ENCODE results near the gene STARD3. TPM values are rescaled to one million over a fixed set of nuclear protein-coding genes. Genes with fewer than 3 reads are reported as not detected.
A peak's percentile ranks its signal among the peaks of the same experiment; 100 is the strongest.

STARD3 gene
- total and polyA plus RNA-seq, 4 experiments from 2014 or later: 42.2 to 110 (median 73.8) TPM

- Histone ChIP-seq H3K36me3 (ENCODE audit: insufficient read depth, low read length) (no peaks in the 10 kb centered on the region), H3K4me1 (ENCODE audit: insufficient read depth, low read length) (peaks cover 6% of the 10 kb centered on the region), H3K9me3 (ENCODE audit: control insufficient read depth in 1 of 2, low read length in 2 of 2) (no peaks in the 10 kb centered on the region), H3K27ac (ENCODE audit: low read depth, low read length) (no peak overlapping the region), H3K4me3 (ENCODE audit: low read length in 2 of 2) (no peak overlapping the region), H3K27me3 (ENCODE audit: insufficient read depth, low read length) (peaks cover 3% of the 10 kb centered on the region)
- ChIA-PET CTCF (ENCODE audit: partially characterized antibody) (no interaction called here), POLR2A (ENCODE audit: partially characterized antibody) (interaction anchor here (0.7 kb wide), 2 partner anchors 13 to 28 kb away, joined by 3 read pairs; partner anchors contain the start of gene MIEN1)
- Mint-ChIP-seq H3K9me3 (no peaks in the 10 kb centered on the region), H3K27ac (no peak overlapping the region), H3K36me3 (no peaks in the 10 kb centered on the region), H3K4me1 (peaks cover 7 to 37% (median 13%) of the 10 kb centered on the region in 4 donors), H3K4me3 (no peak overlapping the region), H3K27me3 (peaks cover 25 to 31% of the 10 kb centered on the region in 2 donors)
- intact Hi-C loops (cut with micrococcal nuclease): no loop called here
- DNase-seq: no peak
Observed at GRCh38 chr17:39701784-39702422, 65.0 kb downstream of the STARD3 start.

- ChIA-PET POLR2A (ENCODE audit: partially characterized antibody) (interaction anchor here (1.0 kb wide), 1 partner anchor 15 kb away, joined by 5 read pairs; the partner anchor contains the start of gene PGAP3), CTCF (ENCODE audit: partially characterized antibody) (no interaction called here)
- H3K4me1 Mint-ChIP-seq: peaks cover 13 to 43% (median 24%) of the 10 kb centered on the region in 4 donors
- H3K9me3 Mint-ChIP-seq: no peaks in the 10 kb centered on the region
- intact Hi-C loops (cut with micrococcal nuclease): no loop called here
- H3K27ac ChIP-seq (ENCODE audit: low read depth, low read length): no peak overlapping the region
- H3K36me3 Mint-ChIP-seq: no peaks in the 10 kb centered on the region
- H3K4me3 ChIP-seq (ENCODE audit: low read length in 2 of 2): no peak overlapping the region
- peaks cover 19 to 28% of the 10 kb centered on the region in 2 donors for H3K27me3 Mint-ChIP-seq
- no peaks in the 10 kb centered on the region for H3K9me3 ChIP-seq (ENCODE audit: control insufficient read depth in 1 of 2, low read length in 2 of 2)
- no peak overlapping the region for H3K27ac Mint-ChIP-seq
- no peaks in the 10 kb centered on the region for H3K36me3 ChIP-seq (ENCODE audit: insufficient read depth, low read length)
- H3K4me3 Mint-ChIP-seq: peak overlapping the region in 1 of 8 donors; percentile 39
- DNase-seq: no peak
- peaks cover 3% of the 10 kb centered on the region for H3K27me3 ChIP-seq (ENCODE audit: insufficient read depth, low read length)
- peaks cover 19% of the 10 kb centered on the region for H3K4me1 ChIP-seq (ENCODE audit: insufficient read depth, low read length)
Observed at GRCh38 chr17:39702901-39703893, 66.3 kb downstream of the STARD3 start.

- no peaks in the 10 kb centered on the region for H3K36me3 ChIP-seq (ENCODE audit: insufficient read depth, low read length)
- CTCF ChIA-PET (ENCODE audit: partially characterized antibody): no interaction called here
- Mint-ChIP-seq H3K36me3 (no peaks in the 10 kb centered on the region), H3K27me3 (peaks cover 18 to 26% of the 10 kb centered on the region in 2 donors), H3K27ac (no peak overlapping the region), H3K4me1 (peaks cover 13 to 41% (median 27%) of the 10 kb centered on the region in 4 donors), H3K9me3 (no peaks in the 10 kb centered on the region), H3K4me3 (no peak overlapping the region)
- H3K9me3 ChIP-seq (ENCODE audit: control insufficient read depth in 1 of 2, low read length in 2 of 2): no peaks in the 10 kb centered on the region
- H3K4me3 ChIP-seq (ENCODE audit: low read length in 2 of 2): no peak overlapping the region
- H3K27ac ChIP-seq (ENCODE audit: low read depth, low read length): no peak overlapping the region
- no peaks in the 10 kb centered on the region for H3K27me3 ChIP-seq (ENCODE audit: insufficient read depth, low read length)
- intact Hi-C loops (cut with micrococcal nuclease): no loop called here
- H3K4me1 ChIP-seq (ENCODE audit: insufficient read depth, low read length): peaks cover 20% of the 10 kb centered on the region
- POLR2A ChIA-PET (ENCODE audit: partially characterized antibody): interaction anchor here (1.0 kb wide), 1 partner anchor 16 kb away, joined by 5 read pairs; the partner anchor contains the start of gene PGAP3
- no peak for DNase-seq
Observed at GRCh38 chr17:39703913-39704312, 67.0 kb downstream of the STARD3 start.

GRCh38 chr17:39704821-39705551 lies 68.0 kb downstream of the STARD3 start:
- Mint-ChIP-seq H3K27ac (no peak overlapping the region), H3K36me3 (no peaks in the 10 kb centered on the region), H3K4me3 (no peak overlapping the region), H3K27me3 (peaks cover 12 to 17% of the 10 kb centered on the region in 2 donors), H3K9me3 (no peaks in the 10 kb centered on the region), H3K4me1 (peaks cover 10 to 35% (median 24%) of the 10 kb centered on the region in 4 donors)
- Histone ChIP-seq H3K9me3 (ENCODE audit: control insufficient read depth in 1 of 2, low read length in 2 of 2) (no peaks in the 10 kb centered on the region), H3K36me3 (ENCODE audit: insufficient read depth, low read length) (no peaks in the 10 kb centered on the region), H3K4me3 (ENCODE audit: low read length in 2 of 2) (no peak overlapping the region), H3K27me3 (ENCODE audit: insufficient read depth, low read length) (no peaks in the 10 kb centered on the region), H3K4me1 (ENCODE audit: insufficient read depth, low read length) (peaks cover 20% of the 10 kb centered on the region), H3K27ac (ENCODE audit: low read depth, low read length) (no peak overlapping the region)
- POLR2A ChIA-PET (ENCODE audit: partially characterized antibody): interaction anchor here (1.0 to 1.2 kb wide), 2 partner anchors 25 to 48 kb away, joined by 3 read pairs; no protein-coding TSS in a partner anchor
- intact Hi-C loops (cut with micrococcal nuclease): no loop called here
- CTCF ChIA-PET (ENCODE audit: partially characterized antibody): interaction anchor here (0.6 to 1.0 kb wide), 2 partner anchors 25 to 48 kb away, joined by 3 read pairs; partner anchors contain the start of gene MIEN1
- DNase-seq: no peak

GRCh38 chr17:39705786-39706348 lies 68.9 kb downstream of the STARD3 start:
- no peak for DNase-seq
- Histone ChIP-seq H3K4me1 (ENCODE audit: insufficient read depth, low read length) (peaks cover 20% of the 10 kb centered on the region), H3K36me3 (ENCODE audit: insufficient read depth, low read length) (no peaks in the 10 kb centered on the region), H3K27ac (ENCODE audit: low read depth, low read length) (no peak overlapping the region), H3K27me3 (ENCODE audit: insufficient read depth, low read length) (no peaks in the 10 kb centered on the region), H3K9me3 (ENCODE audit: control insufficient read depth in 1 of 2, low read length in 2 of 2) (no peaks in the 10 kb centered on the region), H3K4me3 (ENCODE audit: low read length in 2 of 2) (no peak overlapping the region)
- H3K27ac Mint-ChIP-seq: peak overlapping the region in 1 of 7 donors; percentile 70
- H3K4me1 Mint-ChIP-seq: peaks cover 10 to 35% (median 22%) of the 10 kb centered on the region in 4 donors
- H3K4me3 Mint-ChIP-seq: no peak overlapping the region
- H3K36me3 Mint-ChIP-seq: no peaks in the 10 kb centered on the region
- intact Hi-C loops (cut with micrococcal nuclease): no loop called here
- ChIA-PET POLR2A (ENCODE audit: partially characterized antibody) (interaction anchor here (1.2 to 1.9 kb wide), 2 partner anchors 24 to 47 kb away, joined by 3 to 10 read pairs; partner anchors contain the start of gene MIEN1), CTCF (ENCODE audit: partially characterized antibody) (interaction anchor here (1.0 kb wide), 1 partner anchor 24 kb away, joined by 3 read pairs; the partner anchor contains the start of gene MIEN1)
- H3K9me3 Mint-ChIP-seq: no peaks in the 10 kb centered on the region
- peaks cover 8 to 13% of the 10 kb centered on the region in 2 donors for H3K27me3 Mint-ChIP-seq

GRCh38 chr17:39706383-39706782 lies 69.4 kb downstream of the STARD3 start:
- Mint-ChIP-seq H3K9me3 (no peaks in the 10 kb centered on the region), H3K4me1 (peaks cover 8 to 35% (median 19%) of the 10 kb centered on the region in 4 donors), H3K27ac (peak overlapping the region in 1 of 7 donors; percentile 12), H3K36me3 (no peaks in the 10 kb centered on the region), H3K27me3 (peaks cover 3 to 8% of the 10 kb centered on the region in 2 donors), H3K4me3 (peak overlapping the region in 1 of 8 donors; percentile 30)
- Histone ChIP-seq H3K27ac (ENCODE audit: low read depth, low read length) (no peak overlapping the region), H3K27me3 (ENCODE audit: insufficient read depth, low read length) (no peaks in the 10 kb centered on the region), H3K36me3 (ENCODE audit: insufficient read depth, low read length) (no peaks in the 10 kb centered on the region), H3K4me3 (ENCODE audit: low read length in 2 of 2) (no peak overlapping the region), H3K4me1 (ENCODE audit: insufficient read depth, low read length) (peaks cover 20% of the 10 kb centered on the region), H3K9me3 (ENCODE audit: control insufficient read depth in 1 of 2, low read length in 2 of 2) (no peaks in the 10 kb centered on the region)
- no peak for DNase-seq
- ChIA-PET POLR2A (ENCODE audit: partially characterized antibody) (interaction anchor here (1.2 to 1.9 kb wide), 2 partner anchors 24 to 47 kb away, joined by 3 to 10 read pairs; partner anchors contain the start of gene MIEN1), CTCF (ENCODE audit: partially characterized antibody) (interaction anchor here (1.3 kb wide), 1 partner anchor 24 kb away, joined by 4 read pairs; no protein-coding TSS in a partner anchor)
- intact Hi-C loops (cut with micrococcal nuclease): no loop called here

Measured in CD4-positive, alpha-beta memory T cell (primary cell).